Cardiac fibroblast (primary cell): Measurements from ENCODE around the gene FBXO47.
A peak's percentile ranks its signal among the peaks of the same experiment; 100 is the strongest.
"Not testable (repeated sequence)": the region's sequence is repeated elsewhere in the genome, so short reads cannot be mapped to it uniquely, and the experiment has no call there.

Source experiments
- DNase-seq, 2 donors: peaks; one replicate each; pipeline versions ENCODE4 v3.0.0 to v3.0.0-alpha.2; 2010; ENCODE audit warnings: low read depth in 2 of 2
- H3K4me3 ChIP-seq, 2 donors: replicated peaks in 1 of 2; 1 replicate in 1 of 2; 2 replicates in 1 of 2; pipeline ENCODE4 v1.5.1; 2011; ENCODE audit warnings: low read depth in 2 of 2, low read length in 2 of 2, mild to moderate bottlenecking in 2 of 2, moderate library complexity in 1 of 2
- CTCF ChIP-seq: IDR thresholded peaks from one replicate; pipeline ENCODE4 v1.5.1; 2011; ENCODE audit warnings: low read depth, mild to moderate bottlenecking, low read length, inconsistent platforms

The FBXO47 gene

GRCh38 chr17:38915639-38915995, 51.6 kb downstream of the FBXO47 start:
- DNase-seq, result no peak
- TF ChIP-seq CTCF, result no peak

GRCh38 chr17:38914741-38915638, 52.2 kb downstream of the FBXO47 start:
- H3K4me3 ChIP-seq, result no peak overlapping the region
- no peak for DNase-seq
- no peak for TF ChIP-seq CTCF

More at GRCh38 chr17:38915639-38915995, 51.6 kb downstream of the FBXO47 start:
- H3K4me3 ChIP-seq, result no peak overlapping the region

- TF ChIP-seq CTCF, result no peak
- peak; percentile 75 to 79 for DNase-seq
- no peak overlapping the region for H3K4me3 ChIP-seq
These were observed 54.9 kb downstream of the FBXO47 start for GRCh38 chr17:38912221-38912813.

GRCh38 chr17:38911731-38912081, 55.5 kb downstream of the FBXO47 start:
- not testable (repeated sequence) for DNase-seq

GRCh38 chr17:38911081-38911730, 56.0 kb downstream of the FBXO47 start:
- no peak overlapping the region for H3K4me3 ChIP-seq
- no peak for DNase-seq
- no peak for TF ChIP-seq CTCF

More at GRCh38 chr17:38911731-38912081, 55.5 kb downstream of the FBXO47 start:
- H3K4me3 ChIP-seq, result not testable (repeated sequence)

- no peak for TF ChIP-seq CTCF
- no peak for DNase-seq
- H3K4me3 ChIP-seq, result no peak overlapping the region
These were observed 56.9 kb downstream of the FBXO47 start for GRCh38 chr17:38910325-38910724.

- TF ChIP-seq CTCF, result no peak
- peak in 1 of 2 donors; percentile 32 for DNase-seq
- H3K4me3 ChIP-seq, result no peak overlapping the region
These were observed 58.5 kb downstream of the FBXO47 start for GRCh38 chr17:38908676-38909181.
